Adipocyte (in vitro differentiated cells): ENCODE results near the gene STRADB.
"Not testable (repeated sequence)": the region's sequence is repeated elsewhere in the genome, so short reads cannot be mapped to it uniquely, and the experiment has no call there.

Experiments used
- DNase-seq: peaks from one replicate; pipeline ENCODE4 v3.0.0-alpha.2; 2015; ENCODE audit warnings: low read depth
- H3K27me3 ChIP-seq: replicated peaks from 2 replicates; pipeline ENCODE4 v1.7.0; 2013; ENCODE audit warnings: mild to moderate bottlenecking, low read length, moderate library complexity; ENCODE audit not compliant: control insufficient read depth, insufficient read depth
- H3K36me3 ChIP-seq: 2 replicates; pipeline ENCODE4 v1.7.0; 2013; ENCODE audit warnings: low read length, mild to moderate bottlenecking, moderate library complexity; ENCODE audit not compliant: control insufficient read depth, insufficient read depth, severe bottlenecking
- H3K4me1 ChIP-seq: 2 replicates; pipeline ENCODE4 v1.7.0; 2013; ENCODE audit warnings: mild to moderate bottlenecking, low read length, moderate library complexity; ENCODE audit not compliant: control insufficient read depth, insufficient read depth
- H3K4me3 ChIP-seq: 2 replicates; pipeline ENCODE4 v1.7.0; 2013; ENCODE audit warnings: mild to moderate bottlenecking, low read length, moderate library complexity
- H3K9ac ChIP-seq: 2 replicates; pipeline ENCODE4 v1.7.0; 2013; ENCODE audit warnings: mild to moderate bottlenecking, low read length, moderate library complexity
- H3K9me3 ChIP-seq: 2 replicates; pipeline ENCODE4 v1.7.0; 2013; ENCODE audit warnings: mild to moderate bottlenecking, low read length, moderate library complexity; ENCODE audit not compliant: control insufficient read depth

The STRADB gene

GRCh38 chr2:201413552-201413951 is 38.0 kb upstream of the STRADB start:
- H3K9ac ChIP-seq = peak overlapping the region; percentile 16
- no peaks in the 10 kb centered on the region for H3K9me3 ChIP-seq
- no peaks in the 10 kb centered on the region for H3K27me3 ChIP-seq
- no peak for DNase-seq
- no peaks in the 10 kb centered on the region for H3K36me3 ChIP-seq
- H3K4me3 ChIP-seq = peak overlapping the region; percentile 45
- H3K4me1 ChIP-seq = peaks cover 44% of the 10 kb centered on the region

GRCh38 chr2:201414099-201415023 is 37.2 kb upstream of the STRADB start:
- H3K27me3 ChIP-seq = no peaks in the 10 kb centered on the region
- H3K9me3 ChIP-seq = no peaks in the 10 kb centered on the region
- peak; percentile 57 for DNase-seq
- H3K4me1 ChIP-seq = peaks cover 44% of the 10 kb centered on the region
- H3K9ac ChIP-seq = peak overlapping the region; percentile 16
- peaks cover 3% of the 10 kb centered on the region for H3K36me3 ChIP-seq
- peak overlapping the region; percentile 45 for H3K4me3 ChIP-seq

DNA sequence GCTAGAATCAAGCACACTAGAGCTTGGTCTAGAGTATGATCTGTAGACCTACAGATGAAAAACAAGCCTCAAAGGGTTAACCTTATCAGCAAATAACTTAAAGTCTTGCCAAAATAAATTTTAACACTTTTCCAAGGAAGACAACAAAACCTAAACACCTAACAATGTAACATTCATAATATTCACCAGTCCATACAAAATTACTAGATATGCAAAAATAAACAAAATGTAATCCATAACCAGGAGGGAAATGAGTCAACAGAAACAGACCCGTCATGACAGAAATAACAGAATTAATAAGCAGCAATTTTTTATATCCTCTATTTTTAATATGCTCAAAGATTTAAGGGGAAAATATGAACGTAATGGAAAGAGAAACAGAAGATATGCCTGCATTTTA is 36.4 kb upstream of the STRADB start:
- DNase-seq = no peak
- Histone ChIP-seq H3K9me3 (no peaks in the 10 kb centered on the region), H3K9ac (no peak overlapping the region), H3K36me3 (peaks cover 3% of the 10 kb centered on the region), H3K4me3 (no peak overlapping the region), H3K4me1 (peaks cover 49% of the 10 kb centered on the region), H3K27me3 (no peaks in the 10 kb centered on the region)

DNA sequence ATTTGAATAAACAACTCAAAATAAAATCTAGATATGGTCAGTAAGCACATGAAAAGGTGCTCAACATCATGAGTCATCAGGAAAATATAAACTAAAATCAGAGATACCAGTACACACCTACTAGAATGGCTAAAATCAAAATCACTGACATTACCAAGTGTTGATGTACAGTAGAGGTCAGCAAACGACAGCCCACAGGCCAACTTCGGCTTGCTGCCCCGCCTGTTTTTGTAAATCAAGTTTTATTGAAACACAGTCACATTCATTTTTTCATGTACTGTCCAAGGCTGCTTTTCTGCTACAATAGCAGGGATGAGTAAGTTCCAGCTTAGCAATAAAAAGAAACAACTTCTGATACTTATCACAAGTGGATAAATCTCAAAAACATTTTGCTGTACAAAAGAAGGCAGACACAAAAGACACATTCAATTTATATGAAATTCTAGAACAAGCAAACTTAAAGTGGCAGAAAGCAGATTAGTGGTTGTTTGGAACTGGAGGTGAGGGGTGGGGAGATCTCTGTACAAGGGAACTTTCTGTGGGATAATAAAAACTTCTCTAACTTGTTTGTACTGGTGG is 32.4 kb upstream of the STRADB start:
- no peaks in the 10 kb centered on the region for H3K9me3 ChIP-seq
- peaks cover 3% of the 10 kb centered on the region for H3K36me3 ChIP-seq
- peak; percentile 42 for DNase-seq
- no peak overlapping the region for H3K4me3 ChIP-seq
- H3K27me3 ChIP-seq = no peaks in the 10 kb centered on the region
- H3K4me1 ChIP-seq = peaks cover 24% of the 10 kb centered on the region
- H3K9ac ChIP-seq = no peak overlapping the region

DNA sequence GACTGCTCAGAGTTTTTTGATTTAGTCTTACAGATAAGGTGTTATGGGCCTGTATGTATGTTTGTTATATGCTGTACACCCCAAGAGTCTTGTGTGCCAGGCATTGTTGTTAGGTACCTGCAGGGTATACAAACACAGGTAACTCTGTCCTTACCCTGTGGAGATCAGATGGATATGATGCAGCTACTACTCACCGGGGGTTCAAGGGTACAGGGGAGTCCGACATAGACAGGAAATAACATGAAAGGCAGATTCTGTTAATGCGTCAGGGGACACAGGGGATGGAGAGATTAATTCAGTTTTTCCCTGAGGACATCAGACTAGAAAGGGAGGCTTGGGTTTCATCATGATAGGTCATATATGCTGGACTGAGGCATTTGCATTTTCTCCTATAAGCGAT is 31.6 kb upstream of the STRADB start:
- Histone ChIP-seq H3K4me1 (peaks cover 16% of the 10 kb centered on the region), H3K9ac (no peak overlapping the region), H3K27me3 (no peaks in the 10 kb centered on the region), H3K36me3 (peaks cover 3% of the 10 kb centered on the region), H3K4me3 (peak overlapping the region; percentile 29), H3K9me3 (no peaks in the 10 kb centered on the region)
- DNase-seq = no peak

GRCh38 chr2:201420442-201421113 is 31.0 kb upstream of the STRADB start:
- H3K4me1 ChIP-seq = peaks cover 16% of the 10 kb centered on the region
- no peak overlapping the region for H3K9ac ChIP-seq
- H3K36me3 ChIP-seq = peaks cover 3% of the 10 kb centered on the region
- H3K4me3 ChIP-seq = peak overlapping the region; percentile 29
- no peaks in the 10 kb centered on the region for H3K9me3 ChIP-seq
- H3K27me3 ChIP-seq = no peaks in the 10 kb centered on the region
- peak; percentile 68 for DNase-seq

DNA sequence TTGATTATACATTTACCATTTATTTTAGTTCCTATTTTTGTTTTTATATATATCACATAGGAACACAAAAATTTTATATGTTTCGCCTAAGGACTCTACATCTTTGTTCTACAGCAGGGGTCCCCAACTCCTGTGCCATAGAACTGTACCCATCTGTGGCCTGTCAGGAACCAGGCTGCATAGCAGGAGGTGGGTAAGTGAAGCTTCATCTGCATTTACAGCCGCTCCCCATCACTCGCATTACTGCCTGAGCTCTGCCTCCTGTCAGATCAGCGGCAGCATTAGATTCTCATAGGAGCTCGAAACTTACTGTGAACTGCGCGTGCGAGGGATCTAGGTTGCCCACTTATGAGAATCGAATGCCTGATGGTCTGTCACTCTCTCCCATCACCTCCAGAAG is 25.6 kb upstream of the STRADB start:
- Histone ChIP-seq H3K36me3 (no peaks in the 10 kb centered on the region), H3K4me3 (no peak overlapping the region), H3K4me1 (peaks cover 3% of the 10 kb centered on the region), H3K9ac (no peak overlapping the region), H3K27me3 (no peaks in the 10 kb centered on the region), H3K9me3 (no peaks in the 10 kb centered on the region)
- DNase-seq = no peak

DNA sequence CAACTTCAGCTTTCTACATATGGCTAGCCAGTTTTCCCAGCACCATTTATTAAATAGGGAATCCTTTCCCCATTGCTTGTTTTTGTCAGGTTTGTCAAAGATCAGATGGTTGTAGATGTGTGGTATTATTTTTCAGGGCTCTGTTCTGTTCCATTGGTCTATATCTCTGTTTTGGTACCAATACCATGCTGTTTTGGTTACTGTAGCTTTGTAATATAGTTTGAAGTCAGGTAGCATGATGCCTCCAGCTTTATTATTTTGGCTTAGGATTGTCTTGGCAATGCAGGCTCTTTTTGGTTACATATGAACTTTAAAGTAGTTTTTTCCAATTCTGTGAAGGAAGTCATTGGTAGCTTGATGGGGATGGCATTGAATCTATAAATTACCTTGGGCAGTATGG is 23.2 kb upstream of the STRADB start:
- not testable (repeated sequence) for H3K4me3 ChIP-seq, H3K27me3 ChIP-seq, H3K36me3 ChIP-seq, H3K9ac ChIP-seq, DNase-seq, H3K9me3 ChIP-seq
- peaks cover 24% of the 10 kb centered on the region for H3K4me1 ChIP-seq

DNA sequence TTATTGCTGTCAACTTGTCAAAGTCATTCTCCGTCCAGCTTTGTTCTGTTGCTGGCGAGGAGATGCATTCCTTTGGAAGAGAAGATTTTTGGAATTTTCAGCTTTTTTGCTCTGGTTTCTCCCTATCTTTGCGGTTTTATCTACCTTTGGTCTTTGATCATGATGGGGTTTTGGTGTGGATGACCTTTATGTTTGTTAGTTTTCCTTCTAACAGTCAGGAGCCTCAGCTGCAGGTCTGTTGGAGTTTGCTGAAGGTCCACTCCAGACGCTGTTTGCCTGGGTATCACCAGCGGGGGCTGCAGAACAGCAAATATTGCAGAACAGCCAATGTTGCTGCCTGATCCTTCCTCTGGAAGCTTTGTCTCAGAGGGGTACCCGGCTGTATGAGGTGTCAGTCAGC is 21.7 kb upstream of the STRADB start:
- H3K27me3 ChIP-seq, H3K9ac ChIP-seq, H3K36me3 ChIP-seq, DNase-seq, H3K4me3 ChIP-seq, H3K9me3 ChIP-seq: not testable (repeated sequence)
- H3K4me1 ChIP-seq = peaks cover 28% of the 10 kb centered on the region

GRCh38 chr2:201430322-201430721 is 21.2 kb upstream of the STRADB start:
- H3K9me3 ChIP-seq, DNase-seq, H3K36me3 ChIP-seq, H3K9ac ChIP-seq, H3K4me3 ChIP-seq, H3K27me3 ChIP-seq: not testable (repeated sequence)
- peaks cover 25% of the 10 kb centered on the region for H3K4me1 ChIP-seq

DNA sequence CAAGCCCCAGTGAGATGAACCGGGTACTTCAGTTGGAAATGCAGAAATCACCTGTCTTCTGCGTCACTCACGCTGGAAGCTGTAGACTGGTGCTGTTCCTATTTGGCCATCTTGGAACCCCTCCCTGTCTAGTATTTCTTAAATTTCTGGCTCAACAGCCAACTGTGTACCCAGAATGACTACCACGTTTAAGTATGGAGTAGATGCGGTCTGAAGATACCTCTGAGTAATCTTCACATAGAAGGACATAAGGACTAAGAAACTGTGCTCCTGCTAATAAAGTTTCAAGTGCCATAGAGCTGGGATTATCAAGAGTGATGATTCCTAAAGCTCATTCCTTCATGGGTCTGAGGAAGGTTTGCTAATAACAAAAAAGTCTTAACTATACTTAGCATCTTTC is 20.7 kb upstream of the STRADB start:
- H3K9me3 ChIP-seq = no peaks in the 10 kb centered on the region
- no peak overlapping the region for H3K9ac ChIP-seq
- no peaks in the 10 kb centered on the region for H3K36me3 ChIP-seq
- H3K27me3 ChIP-seq = no peaks in the 10 kb centered on the region
- no peak for DNase-seq
- H3K4me1 ChIP-seq = peaks cover 25% of the 10 kb centered on the region
- H3K4me3 ChIP-seq = no peak overlapping the region
